ENCODE measurements around the gene NCOR1. TPM values are rescaled to one million over a fixed set of nuclear protein-coding genes. Genes with fewer than 3 reads are reported as not detected.

The NCOR1 gene
- total and polyA plus RNA-seq, 2 of the 13 experiments (the other 11 are each of a cell fraction or from before 2014, with no cell fraction given), result 57.0 to 71.7 TPM

DNA sequence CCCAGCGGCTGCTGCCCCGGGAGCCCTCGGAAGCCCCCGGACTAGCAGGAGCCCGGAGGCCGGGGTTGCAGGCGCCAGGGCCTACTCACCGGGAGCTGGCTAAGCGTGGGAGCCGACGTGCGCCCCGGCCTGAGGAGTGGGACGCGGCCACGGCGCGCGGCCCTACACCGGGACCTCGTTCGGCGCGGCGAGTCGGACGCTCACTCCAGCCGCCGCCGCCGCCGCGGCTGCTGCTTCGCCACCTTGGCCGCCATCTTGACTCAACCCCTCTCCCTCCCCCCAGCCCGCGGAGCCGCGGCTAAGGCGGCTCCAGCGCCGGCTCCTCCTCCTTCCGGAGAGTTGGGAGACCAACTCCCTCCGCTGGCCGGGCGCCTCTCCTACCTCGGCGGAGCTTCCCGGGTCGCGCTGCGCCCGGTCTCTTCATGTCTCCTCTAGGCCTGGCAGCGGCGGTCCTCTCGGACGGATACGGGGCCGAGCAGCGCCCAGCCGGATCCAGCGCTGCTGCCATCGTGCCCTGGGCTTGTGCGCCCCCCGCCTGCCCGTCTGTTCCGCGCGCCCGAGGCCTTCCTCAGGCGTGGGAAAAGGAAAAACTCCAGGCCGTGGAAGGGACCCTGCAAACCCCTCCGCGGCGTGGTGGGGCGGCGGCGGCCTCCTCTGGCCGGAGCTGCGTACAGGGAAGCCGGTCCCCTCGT lies at the start of gene NCOR1 (continued):
- TF ChIP-seq, protein P1, sequence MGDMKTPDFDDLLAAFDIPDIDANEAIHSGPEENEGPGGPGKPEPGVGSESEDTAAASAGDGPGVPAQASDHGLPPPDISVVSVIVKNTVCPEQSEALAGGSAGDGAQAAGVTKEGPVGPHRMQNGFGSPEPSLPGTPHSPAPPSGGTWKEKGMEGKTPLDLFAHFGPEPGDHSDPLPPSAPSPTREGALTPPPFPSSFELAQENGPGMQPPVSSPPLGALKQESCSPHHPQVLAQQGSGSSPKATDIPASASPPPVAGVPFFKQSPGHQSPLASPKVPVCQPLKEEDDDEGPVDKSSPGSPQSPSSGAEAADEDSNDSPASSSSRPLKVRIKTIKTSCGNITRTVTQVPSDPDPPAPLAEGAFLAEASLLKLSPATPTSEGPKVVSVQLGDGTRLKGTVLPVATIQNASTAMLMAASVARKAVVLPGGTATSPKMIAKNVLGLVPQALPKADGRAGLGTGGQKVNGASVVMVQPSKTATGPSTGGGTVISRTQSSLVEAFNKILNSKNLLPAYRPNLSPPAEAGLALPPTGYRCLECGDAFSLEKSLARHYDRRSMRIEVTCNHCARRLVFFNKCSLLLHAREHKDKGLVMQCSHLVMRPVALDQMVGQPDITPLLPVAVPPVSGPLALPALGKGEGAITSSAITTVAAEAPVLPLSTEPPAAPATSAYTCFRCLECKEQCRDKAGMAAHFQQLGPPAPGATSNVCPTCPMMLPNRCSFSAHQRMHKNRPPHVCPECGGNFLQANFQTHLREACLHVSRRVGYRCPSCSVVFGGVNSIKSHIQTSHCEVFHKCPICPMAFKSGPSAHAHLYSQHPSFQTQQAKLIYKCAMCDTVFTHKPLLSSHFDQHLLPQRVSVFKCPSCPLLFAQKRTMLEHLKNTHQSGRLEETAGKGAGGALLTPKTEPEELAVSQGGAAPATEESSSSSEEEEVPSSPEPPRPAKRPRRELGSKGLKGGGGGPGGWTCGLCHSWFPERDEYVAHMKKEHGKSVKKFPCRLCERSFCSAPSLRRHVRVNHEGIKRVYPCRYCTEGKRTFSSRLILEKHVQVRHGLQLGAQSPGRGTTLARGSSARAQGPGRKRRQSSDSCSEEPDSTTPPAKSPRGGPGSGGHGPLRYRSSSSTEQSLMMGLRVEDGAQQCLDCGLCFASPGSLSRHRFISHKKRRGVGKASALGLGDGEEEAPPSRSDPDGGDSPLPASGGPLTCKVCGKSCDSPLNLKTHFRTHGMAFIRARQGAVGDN (CRISPR knock-in tag; IDR thresholded peaks at IDR 0.05), result peak; percentile 88
- TF ChIP-seq THYN1 (CRISPR knock-in tag; IDR thresholded peaks at IDR 0.05; ENCODE audit: borderline replicate concordance, low read depth), result no peak
- TF ChIP-seq ZNF652 (CRISPR knock-in tag; IDR thresholded peaks at IDR 0.05; ENCODE audit: borderline replicate concordance, low read depth), result 0 out of 2 replicates have a peak, but pooled peaks have one; percentile 15
- TF ChIP-seq, protein P2, sequence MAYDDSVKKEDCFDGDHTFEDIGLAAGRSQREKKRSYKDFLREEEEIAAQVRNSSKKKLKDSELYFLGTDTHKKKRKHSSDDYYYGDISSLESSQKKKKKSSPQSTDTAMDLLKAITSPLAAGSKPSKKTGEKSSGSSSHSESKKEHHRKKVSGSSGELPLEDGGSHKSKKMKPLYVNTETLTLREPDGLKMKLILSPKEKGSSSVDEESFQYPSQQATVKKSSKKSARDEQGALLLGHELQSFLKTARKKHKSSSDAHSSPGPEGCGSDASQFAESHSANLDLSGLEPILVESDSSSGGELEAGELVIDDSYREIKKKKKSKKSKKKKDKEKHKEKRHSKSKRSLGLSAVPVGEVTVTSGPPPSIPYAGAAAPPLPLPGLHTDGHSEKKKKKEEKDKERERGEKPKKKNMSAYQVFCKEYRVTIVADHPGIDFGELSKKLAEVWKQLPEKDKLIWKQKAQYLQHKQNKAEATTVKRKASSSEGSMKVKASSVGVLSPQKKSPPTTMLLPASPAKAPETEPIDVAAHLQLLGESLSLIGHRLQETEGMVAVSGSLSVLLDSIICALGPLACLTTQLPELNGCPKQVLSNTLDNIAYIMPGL (CRISPR knock-in tag; IDR thresholded peaks at IDR 0.05; ENCODE audit: borderline replicate concordance in 1 of 2, low read depth in 1 of 2), result peak; percentile 90 to 97
- no peak for TF ChIP-seq MAFG (CRISPR knock-in tag; IDR thresholded peaks at IDR 0.05)
- TF ChIP-seq RAD21 (CRISPR knock-in tag; IDR thresholded peaks at IDR 0.05), result peak; percentile 60; the same call in 1 of the 2 replicates
- peak; percentile 73 for TF ChIP-seq KMT2A (CRISPR knock-in tag; IDR thresholded peaks at IDR 0.05)
- peak; percentile 91 to 93 for TF ChIP-seq POLR2A (IDR thresholded peaks at IDR 0.05; ENCODE audit: insufficient read depth in 1 of 2, low read depth in 2 of 2, low read length in 2 of 2)
- TF ChIP-seq, protein P3, sequence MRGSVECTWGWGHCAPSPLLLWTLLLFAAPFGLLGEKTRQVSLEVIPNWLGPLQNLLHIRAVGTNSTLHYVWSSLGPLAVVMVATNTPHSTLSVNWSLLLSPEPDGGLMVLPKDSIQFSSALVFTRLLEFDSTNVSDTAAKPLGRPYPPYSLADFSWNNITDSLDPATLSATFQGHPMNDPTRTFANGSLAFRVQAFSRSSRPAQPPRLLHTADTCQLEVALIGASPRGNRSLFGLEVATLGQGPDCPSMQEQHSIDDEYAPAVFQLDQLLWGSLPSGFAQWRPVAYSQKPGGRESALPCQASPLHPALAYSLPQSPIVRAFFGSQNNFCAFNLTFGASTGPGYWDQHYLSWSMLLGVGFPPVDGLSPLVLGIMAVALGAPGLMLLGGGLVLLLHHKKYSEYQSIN (CRISPR knock-in tag; IDR thresholded peaks at IDR 0.05; ENCODE audit: borderline replicate concordance), result no peak
- TF ChIP-seq, protein P4, sequence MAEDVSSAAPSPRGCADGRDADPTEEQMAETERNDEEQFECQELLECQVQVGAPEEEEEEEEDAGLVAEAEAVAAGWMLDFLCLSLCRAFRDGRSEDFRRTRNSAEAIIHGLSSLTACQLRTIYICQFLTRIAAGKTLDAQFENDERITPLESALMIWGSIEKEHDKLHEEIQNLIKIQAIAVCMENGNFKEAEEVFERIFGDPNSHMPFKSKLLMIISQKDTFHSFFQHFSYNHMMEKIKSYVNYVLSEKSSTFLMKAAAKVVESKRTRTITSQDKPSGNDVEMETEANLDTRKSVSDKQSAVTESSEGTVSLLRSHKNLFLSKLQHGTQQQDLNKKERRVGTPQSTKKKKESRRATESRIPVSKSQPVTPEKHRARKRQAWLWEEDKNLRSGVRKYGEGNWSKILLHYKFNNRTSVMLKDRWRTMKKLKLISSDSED (CRISPR knock-in tag; IDR thresholded peaks at IDR 0.05), result no peak
- TF ChIP-seq, protein P5, sequence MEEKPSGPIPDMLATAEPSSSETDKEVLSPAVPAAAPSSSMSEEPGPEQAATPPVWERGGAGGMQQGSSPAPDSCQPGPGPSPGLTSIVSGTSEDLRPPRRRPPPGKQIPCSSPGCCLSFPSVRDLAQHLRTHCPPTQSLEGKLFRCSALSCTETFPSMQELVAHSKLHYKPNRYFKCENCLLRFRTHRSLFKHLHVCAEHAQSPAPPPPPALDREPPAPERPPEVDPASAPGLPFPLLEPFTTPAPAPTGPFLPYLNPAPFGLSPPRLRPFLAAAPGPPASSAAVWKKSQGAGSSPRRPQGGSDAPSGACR (CRISPR knock-in tag; IDR thresholded peaks at IDR 0.05), result no peak
- TF ChIP-seq, protein P6, sequence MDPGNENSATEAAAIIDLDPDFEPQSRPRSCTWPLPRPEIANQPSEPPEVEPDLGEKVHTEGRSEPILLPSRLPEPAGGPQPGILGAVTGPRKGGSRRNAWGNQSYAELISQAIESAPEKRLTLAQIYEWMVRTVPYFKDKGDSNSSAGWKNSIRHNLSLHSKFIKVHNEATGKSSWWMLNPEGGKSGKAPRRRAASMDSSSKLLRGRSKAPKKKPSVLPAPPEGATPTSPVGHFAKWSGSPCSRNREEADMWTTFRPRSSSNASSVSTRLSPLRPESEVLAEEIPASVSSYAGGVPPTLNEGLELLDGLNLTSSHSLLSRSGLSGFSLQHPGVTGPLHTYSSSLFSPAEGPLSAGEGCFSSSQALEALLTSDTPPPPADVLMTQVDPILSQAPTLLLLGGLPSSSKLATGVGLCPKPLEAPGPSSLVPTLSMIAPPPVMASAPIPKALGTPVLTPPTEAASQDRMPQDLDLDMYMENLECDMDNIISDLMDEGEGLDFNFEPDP (CRISPR knock-in tag; conservative IDR thresholded peaks at IDR 0.05), result no peak
- TF ChIP-seq ZNF30 (CRISPR knock-in tag; IDR thresholded peaks at IDR 0.05), result peak; percentile 81; the same call in 1 of the 2 replicates
- TF ChIP-seq ZNF530 (CRISPR knock-in tag; IDR thresholded peaks at IDR 0.05; ENCODE audit: low read depth), result no peak
- TF ChIP-seq ZNF761 (CRISPR knock-in tag; conservative IDR thresholded peaks at IDR 0.05), result peak; percentile 71; the same call in 1 of the 2 replicates
- peak; percentile 48; the same call in 1 of the 2 replicates for TF ChIP-seq HOXA9 (CRISPR knock-in tag; IDR thresholded peaks at IDR 0.05; ENCODE audit: borderline replicate concordance)
- TF ChIP-seq ZNF556 (CRISPR knock-in tag; IDR thresholded peaks at IDR 0.05; ENCODE audit: borderline replicate concordance), result peak; percentile 94; the same call in 1 of the 2 replicates
